H7 (cell line): ENCODE data around the gene CD69. TPM values are rescaled to one million over a fixed set of nuclear protein-coding genes. Genes with fewer than 3 reads are reported as not detected.
A peak's percentile ranks its signal among the peaks of the same experiment; 100 is the strongest.

Experiments used
- DNase-seq: peaks from one replicate; pipeline ENCODE4 v3.0.0; 2012
- H3K27me3 ChIP-seq: 2 replicates; pipeline ENCODE4 v1.6.0; 2011; ENCODE audit warnings: mild to moderate bottlenecking, low read length; ENCODE audit not compliant: control insufficient read depth, insufficient read depth
- H3K36me3 ChIP-seq: replicated peaks from 2 replicates; pipeline ENCODE4 v1.5.1; 2011; ENCODE audit warnings: low read length; ENCODE audit not compliant: control insufficient read depth, insufficient read depth
- H3K4me3 ChIP-seq: 2 replicates; pipeline ENCODE4 v1.5.1; 2011; ENCODE audit warnings: low read depth, mild to moderate bottlenecking, control low read depth, low read length, moderate library complexity; ENCODE audit not compliant: insufficient read depth
- total RNA-seq: library from RNA; depleted of rRNA; stranded (reverse); fragments of >200 nt; shearing (Covaris generic); gene quantifications from 2 replicates; pipeline ENCODE4 v1.2.3, GENCODE V29; 2014; rRNA removed

Gene CD69
- total RNA-seq = not detected in 2 replicates

GRCh38 chr12:9760699-9761418 is at the start of gene CD69:
Gene CD69 (minus strand): TSS chr12:9760901. CDS start chr12:9760820, 81 bp downstream.
- no peak for DNase-seq
- no peaks in the 10 kb centered on the region for H3K36me3 ChIP-seq
- no peaks in the 10 kb centered on the region for H3K27me3 ChIP-seq
- no peak within 1 kb of the TSS for H3K4me3 ChIP-seq

- no peak for DNase-seq
- Histone ChIP-seq H3K27me3 (no peaks in the 10 kb centered on the region), H3K4me3 (no peak overlapping the region), H3K36me3 (no peaks in the 10 kb centered on the region)
Observed at GRCh38 chr12:9809866-9810265, 49.2 kb upstream of the CD69 start.

GRCh38 chr12:9809338-9809737 is 48.6 kb upstream of the CD69 start:
- no peak overlapping the region for H3K4me3 ChIP-seq
- H3K27me3 ChIP-seq = no peaks in the 10 kb centered on the region
- no peaks in the 10 kb centered on the region for H3K36me3 ChIP-seq
- DNase-seq = no peak

- Histone ChIP-seq H3K27me3 (no peaks in the 10 kb centered on the region), H3K4me3 (no peak overlapping the region), H3K36me3 (no peaks in the 10 kb centered on the region)
- no peak for DNase-seq
Observed at GRCh38 chr12:9808504-9808903, 47.8 kb upstream of the CD69 start.

- Histone ChIP-seq H3K27me3 (no peaks in the 10 kb centered on the region), H3K4me3 (no peak overlapping the region), H3K36me3 (no peaks in the 10 kb centered on the region)
- DNase-seq = no peak
Observed at GRCh38 chr12:9806714-9807113, 46.0 kb upstream of the CD69 start.

- Histone ChIP-seq H3K36me3 (no peaks in the 10 kb centered on the region), H3K4me3 (no peak overlapping the region), H3K27me3 (no peaks in the 10 kb centered on the region)
- no peak for DNase-seq
Observed at GRCh38 chr12:9805883-9806282, 45.2 kb upstream of the CD69 start.

- no peak for DNase-seq
- Histone ChIP-seq H3K27me3 (no peaks in the 10 kb centered on the region), H3K36me3 (no peaks in the 10 kb centered on the region), H3K4me3 (no peak overlapping the region)
Observed at GRCh38 chr12:9799961-9800360, 39.3 kb upstream of the CD69 start.

- Histone ChIP-seq H3K36me3 (no peaks in the 10 kb centered on the region), H3K27me3 (no peaks in the 10 kb centered on the region), H3K4me3 (no peak overlapping the region)
- DNase-seq = peak; percentile 27
Observed at GRCh38 chr12:9797722-9798619, 37.3 kb upstream of the CD69 start.

GRCh38 chr12:9796971-9797370 is 36.3 kb upstream of the CD69 start:
- no peak for DNase-seq
- Histone ChIP-seq H3K36me3 (no peaks in the 10 kb centered on the region), H3K4me3 (no peak overlapping the region), H3K27me3 (no peaks in the 10 kb centered on the region)

GRCh38 chr12:9796346-9796745 is 35.6 kb upstream of the CD69 start:
- Histone ChIP-seq H3K4me3 (no peak overlapping the region), H3K27me3 (no peaks in the 10 kb centered on the region)
- DNase-seq = no peak

GRCh38 chr12:9795945-9796344 is 35.2 kb upstream of the CD69 start:
- DNase-seq = no peak
- Histone ChIP-seq H3K36me3 (no peaks in the 10 kb centered on the region), H3K27me3 (no peaks in the 10 kb centered on the region), H3K4me3 (no peak overlapping the region)

More at GRCh38 chr12:9796346-9796745, 35.6 kb upstream of the CD69 start:
- no peaks in the 10 kb centered on the region for H3K36me3 ChIP-seq

- H3K36me3 ChIP-seq = no peaks in the 10 kb centered on the region
- H3K4me3 ChIP-seq = no peak overlapping the region
- DNase-seq = no peak
- H3K27me3 ChIP-seq = no peaks in the 10 kb centered on the region
Observed at GRCh38 chr12:9794484-9795093, 33.9 kb upstream of the CD69 start.

- no peak for DNase-seq
- Histone ChIP-seq H3K4me3 (no peak overlapping the region), H3K27me3 (no peaks in the 10 kb centered on the region), H3K36me3 (no peaks in the 10 kb centered on the region)
Observed at GRCh38 chr12:9793779-9794395, 33.2 kb upstream of the CD69 start.

- Histone ChIP-seq H3K4me3 (no peak overlapping the region), H3K27me3 (no peaks in the 10 kb centered on the region), H3K36me3 (no peaks in the 10 kb centered on the region)
- DNase-seq = no peak
Observed at GRCh38 chr12:9792961-9793617, 32.4 kb upstream of the CD69 start.
